ENCODE data around the gene ENC1. TPM values are rescaled to one million over a fixed set of nuclear protein-coding genes. Genes with fewer than 3 reads are reported as not detected.

The ENC1 gene
- total and polyA plus RNA-seq, 2 of the 8 experiments (the other 6 are each of a cell fraction or from before 2014, with no cell fraction given), result 5.5 to 13.2 TPM

DNA sequence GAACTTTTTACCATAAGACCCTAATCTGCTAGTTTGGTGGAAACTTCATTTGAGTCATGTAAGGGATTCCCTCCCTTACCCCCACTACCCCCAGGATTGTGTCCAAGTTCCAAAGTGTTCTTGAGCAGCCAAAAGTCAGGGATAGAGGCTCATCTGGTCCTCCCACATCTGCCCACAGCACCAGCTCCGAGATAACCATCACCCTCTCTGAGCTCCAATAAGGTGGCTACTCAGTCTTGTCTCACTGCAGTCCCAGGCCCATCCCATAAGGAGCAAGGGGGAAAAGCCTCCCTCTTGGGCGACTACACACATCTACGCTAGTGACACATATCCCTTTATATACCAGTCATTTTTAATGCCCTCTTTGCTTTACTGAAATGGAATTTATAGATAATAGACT is 12.0 kb upstream of the ENC1 start:
- H3K56ac ChIP-seq (replicated peaks; ENCODE audit: insufficient read length, low read depth, low read length), result no peak overlapping the region
- TF ChIP-seq RBBP5 (IDR thresholded peaks at IDR 0.05; ENCODE audit: borderline replicate concordance, low read depth, low read length) (no peak), TAF7 (optimal IDR thresholded peaks at IDR 0.05; ENCODE audit: borderline replicate concordance, low read depth, low read length) (no peak), YY1 (IDR thresholded peaks at IDR 0.05; ENCODE audit: low read depth, low read length) (no peak)
- TF ChIP-seq, protein P1, sequence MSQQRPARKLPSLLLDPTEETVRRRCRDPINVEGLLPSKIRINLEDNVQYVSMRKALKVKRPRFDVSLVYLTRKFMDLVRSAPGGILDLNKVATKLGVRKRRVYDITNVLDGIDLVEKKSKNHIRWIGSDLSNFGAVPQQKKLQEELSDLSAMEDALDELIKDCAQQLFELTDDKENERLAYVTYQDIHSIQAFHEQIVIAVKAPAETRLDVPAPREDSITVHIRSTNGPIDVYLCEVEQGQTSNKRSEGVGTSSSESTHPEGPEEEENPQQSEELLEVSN (IDR thresholded peaks at IDR 0.05), result no peak
- H3K4ac ChIP-seq (replicated peaks; ENCODE audit: insufficient read length, low read depth, low read length), result no peak overlapping the region
- H3K14ac ChIP-seq (ENCODE audit: insufficient read length), result no peak overlapping the region
- no peak overlapping the region for H2BK120ac ChIP-seq (replicated peaks; ENCODE audit: low read depth, low read length)
- H2BK12ac ChIP-seq (ENCODE audit: low read depth, low read length), result no peak overlapping the region
- CTCF ChIA-PET (ENCODE audit: partially characterized antibody), result interaction anchor here (0.5 to 1.4 kb wide), 2 partner anchors 11 to 740 kb away, joined by 3 read pairs; no protein-coding TSS in a partner anchor
- H3K27me3 ChIP-seq (replicated peaks in 1 of 4; ENCODE audit: control insufficient read depth in 3 of 4, extremely low read depth in 1 of 4, insufficient read depth in 3 of 4, low read length in 3 of 4), result no peaks in the 10 kb centered on the region
- no peak overlapping the region for H3K9ac ChIP-seq (replicated peaks in 1 of 4; ENCODE audit: extremely low read depth in 1 of 4, low read depth in 3 of 4, low read length in 3 of 4)
- no peak overlapping the region for H3K18ac ChIP-seq (ENCODE audit: extremely low read depth, low read length)
- H3K4me3 ChIP-seq (ENCODE audit: extremely low read depth in 1 of 4, insufficient read depth in 2 of 4, low read depth in 3 of 4, low read length in 4 of 4), result no peak overlapping the region
- 79% methylated on average over 3 of the region's 3 CpGs; no CpG with 5 or more reads in 1 of the 2 experiments for WGBS, 2 experiments (ENCODE audit: extremely low coverage in 1 of 2, insufficient coverage in 1 of 2, insufficient read length in 1 of 2, insufficient replicate concordance in 2 of 2, low coverage in 1 of 2, low lambda C conversion rate in 2 of 2, missing lambda C conversion rate in 1 of 2)
- H3K27ac ChIP-seq (ENCODE audit: low read depth, low read length), result no peak overlapping the region
- H2BK15ac ChIP-seq (ENCODE audit: low read length), result no peak overlapping the region
- POLR2A ChIA-PET (ENCODE audit: partially characterized antibody), result interaction anchor here (1.4 kb wide), 1 partner anchor 32 kb away, joined by 3 read pairs; the partner anchor contains the start of gene HEXB
- DNase-seq (ENCODE audit: low read depth in 1 of 2, low spot score in 2 of 2) (no peak), FAIRE-seq (no peak)
- no peak overlapping the region for H4K91ac ChIP-seq (replicated peaks; ENCODE audit: insufficient read length, low read length)
- H4K5ac ChIP-seq (ENCODE audit: insufficient read length, low read depth, low read length), result no peak overlapping the region
- H3K23ac ChIP-seq (ENCODE audit: insufficient read length), result no peak overlapping the region
- H3K4me2 ChIP-seq (ENCODE audit: insufficient read depth in 1 of 2, low read depth in 2 of 2, low read length in 2 of 2), result no peak overlapping the region
- no peaks in the 10 kb centered on the region for H3K23me2 ChIP-seq (ENCODE audit: low read depth, low read length)
- no peaks in the 10 kb centered on the region for H3K9me3 ChIP-seq (ENCODE audit: insufficient read depth in 2 of 2, low read depth in 1 of 2, low read length in 1 of 2)
- H3K79me2 ChIP-seq (ENCODE audit: control insufficient read depth in 1 of 2, insufficient read depth in 2 of 2, low read length in 2 of 2), result no peaks in the 10 kb centered on the region
- no peak overlapping the region for H2BK5ac ChIP-seq (ENCODE audit: low read depth, low read length)
- no peaks in the 10 kb centered on the region for H4K20me1 ChIP-seq (replicated peaks in 1 of 2; ENCODE audit: control insufficient read depth in 1 of 2, insufficient read depth in 2 of 2, low read length in 2 of 2)
- H2BK20ac ChIP-seq (ENCODE audit: low read length), result no peak overlapping the region
- no peak overlapping the region for H4K8ac ChIP-seq (ENCODE audit: extremely low read depth, insufficient read depth, low read length)
- no peak overlapping the region for H2AFZ ChIP-seq (ENCODE audit: low read length)
- H3K36me3 ChIP-seq (ENCODE audit: control insufficient read depth in 2 of 4, insufficient read depth in 4 of 4, low read length in 3 of 4), result no peaks in the 10 kb centered on the region
- no peaks in the 10 kb centered on the region for H3K79me1 ChIP-seq (ENCODE audit: low read depth, low read length)
- peaks cover 0 to 2% (median 0%) of the 10 kb centered on the region in 4 experiments; a peak in 1 of 7 replicates for H3K4me1 ChIP-seq (replicated peaks in 1 of 4; ENCODE audit: control insufficient read depth in 3 of 4, insufficient read depth in 4 of 4, low read length in 3 of 4)
- H2AK5ac ChIP-seq (ENCODE audit: low read depth, low read length), result no peak overlapping the region
